NCI-H146 treated with DMSO at 0.1 percent for 48 hours (cell line): ENCODE results near the gene PSMB5.

Source experiments
- DNase-seq: peaks from one replicate; lab custom pipeline; 2025; ENCODE audit not compliant: unreplicated experiment; lab: John Stamatoyannopoulos, UW

The PSMB5 gene

GRCh38 chr14:22976620-22977433, 57.9 kb downstream of the PSMB5 start:
- DNase-seq = no peak
